Central memory CD4-positive, alpha-beta T cell (primary cell): ENCODE measurements around the gene GRIN2D.

Source experiments
- DNase-seq: peaks from one replicate; pipeline ENCODE4 v3.0.0; 2022

Gene GRIN2D

GRCh38 chr19:48443256-48443655 lies 49.8 kb downstream of the GRIN2D start:
- DNase-seq: no peak
